ENCODE measurements around the gene PLCB1.
"Not testable (repeated sequence)": the region's sequence is repeated elsewhere in the genome, so short reads cannot be mapped to it uniquely, and the experiment has no call there.

The PLCB1 gene

DNA sequence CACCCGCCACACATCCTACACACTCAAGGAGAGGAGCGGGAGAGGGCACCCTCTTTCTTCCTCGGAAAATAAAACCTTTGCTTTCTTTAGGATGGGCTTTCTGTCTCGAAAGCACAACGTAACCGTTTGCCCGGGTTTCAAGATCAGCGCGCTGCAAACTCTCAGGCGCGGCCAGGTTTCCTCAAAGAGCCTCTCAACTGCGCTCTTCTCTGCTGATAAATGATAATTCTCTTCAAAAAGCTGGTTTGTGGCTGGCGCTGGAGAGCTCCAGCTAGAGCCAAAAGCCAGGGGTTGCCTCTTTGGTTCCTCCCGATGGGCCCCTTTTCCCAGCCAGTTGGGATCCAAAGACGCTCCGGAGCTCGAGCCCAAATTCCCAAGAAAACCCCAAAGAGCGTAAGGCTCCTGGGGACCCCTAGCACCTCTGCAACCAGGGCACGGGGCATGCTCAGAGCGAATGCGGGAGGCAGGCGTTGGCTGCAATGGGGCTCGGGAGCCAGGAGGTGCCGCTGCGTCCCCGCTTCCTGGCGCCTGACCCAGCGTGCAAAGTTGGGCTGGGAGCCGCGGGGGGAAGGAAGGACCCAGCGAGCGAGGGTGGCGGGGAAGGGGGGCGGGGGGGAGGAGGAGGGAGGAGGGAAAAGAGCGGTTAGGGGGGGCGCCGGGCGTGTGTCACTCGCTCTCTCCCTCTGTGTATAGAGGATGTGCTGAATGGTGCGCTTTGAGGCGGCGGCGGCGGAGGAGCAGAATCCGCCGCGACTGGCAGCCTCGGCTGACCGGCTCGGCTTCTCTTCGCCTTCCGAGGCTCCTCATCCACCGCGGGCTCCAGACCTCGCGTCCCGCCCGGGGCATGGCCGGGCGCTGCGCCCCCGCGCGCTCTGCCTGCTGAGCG, at the start of gene PLCB1:
PLCB1 (plus strand) TSS at position 669 of the 886 bp plus-strand sequence. CDS start 386 bp downstream, outside the sequence.
- DNase-seq: no peak

- no peak for DNase-seq
These were observed 49.1 kb upstream of the PLCB1 start for GRCh38 chr20:8082989-8083388.

DNA sequence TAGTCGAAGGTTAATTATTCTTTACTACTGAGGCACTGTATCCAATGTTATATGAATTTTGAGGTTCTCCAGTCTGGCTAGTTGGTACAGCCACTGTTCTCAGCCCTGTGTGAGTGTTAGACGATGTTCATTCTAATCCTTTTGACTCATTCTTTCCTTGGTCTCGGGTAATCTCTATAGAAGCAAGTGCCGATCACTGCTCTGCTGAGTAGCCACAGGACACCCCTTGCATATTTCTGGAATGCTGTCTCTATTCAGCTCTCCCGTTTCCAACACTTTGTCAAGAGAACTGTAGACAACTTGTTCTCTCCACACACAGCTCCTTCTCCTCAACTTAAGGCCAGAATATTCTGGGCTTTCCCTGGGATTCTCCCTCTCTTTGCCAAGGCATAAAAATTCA, 42.4 kb upstream of the PLCB1 start:
- no peak for DNase-seq

GRCh38 chr20:8094415-8094818, 37.6 kb upstream of the PLCB1 start:
- DNase-seq: no peak

DNA sequence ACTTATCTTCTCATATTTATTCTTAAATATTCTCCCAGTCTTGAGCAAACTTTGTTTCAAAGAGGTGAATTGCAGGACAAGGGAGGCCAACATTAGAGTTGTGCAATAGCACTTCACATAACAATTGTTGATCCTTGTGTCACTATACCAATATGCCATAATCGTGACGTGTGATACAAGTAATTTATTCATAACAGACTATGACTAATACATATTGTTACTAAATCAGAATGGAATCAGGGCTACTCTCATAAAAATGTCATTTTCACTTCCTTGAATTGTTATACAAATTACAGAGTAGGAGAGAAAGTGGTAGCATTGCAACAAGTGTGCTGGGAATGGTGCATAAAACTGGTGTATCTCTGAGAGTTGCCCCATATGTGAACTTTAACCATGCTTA, 37.2 kb upstream of the PLCB1 start:
- no peak for DNase-seq

DNA sequence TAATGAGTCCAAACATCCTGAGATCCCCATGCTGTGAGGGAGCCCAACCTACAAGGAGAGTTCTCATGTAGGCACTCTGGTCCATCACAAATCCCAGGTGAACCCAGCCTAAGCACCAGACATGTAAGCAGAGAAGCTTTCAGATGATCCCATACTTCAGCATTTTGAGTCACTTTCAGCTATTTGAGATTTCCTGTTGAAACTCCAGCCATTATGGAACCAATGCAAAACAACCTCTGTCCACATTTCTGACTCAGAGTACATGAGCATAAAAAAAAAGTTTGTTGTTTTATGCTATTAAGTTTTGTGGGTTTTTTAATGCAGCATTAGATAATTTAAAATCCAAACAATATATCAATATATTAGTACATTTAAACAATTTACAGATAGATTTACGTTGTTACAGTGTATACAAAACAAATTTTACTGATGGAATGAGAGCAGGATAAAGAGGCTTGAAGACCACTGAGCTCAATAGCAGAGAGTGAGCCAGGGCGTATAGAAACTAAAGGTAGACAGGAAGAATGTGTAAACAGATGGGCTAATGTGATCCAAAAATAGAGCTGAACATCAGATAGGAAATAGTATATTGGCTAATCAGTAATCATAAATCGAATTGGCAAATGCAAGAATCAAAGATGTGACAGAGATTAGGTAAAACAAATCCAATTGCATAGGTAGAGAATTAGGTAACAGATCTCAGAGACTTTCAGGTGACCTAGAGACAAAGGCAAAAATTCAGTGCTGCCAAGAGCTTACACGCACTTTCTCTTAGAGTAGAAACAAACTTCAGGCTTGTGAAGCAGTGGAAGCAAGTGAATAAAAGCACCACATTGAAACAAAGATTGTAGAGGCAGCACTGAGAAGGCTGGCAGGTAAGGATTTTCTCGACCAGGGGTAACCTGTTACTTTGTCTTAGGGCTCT, 36.2 kb upstream of the PLCB1 start:
- no peak for DNase-seq

DNA sequence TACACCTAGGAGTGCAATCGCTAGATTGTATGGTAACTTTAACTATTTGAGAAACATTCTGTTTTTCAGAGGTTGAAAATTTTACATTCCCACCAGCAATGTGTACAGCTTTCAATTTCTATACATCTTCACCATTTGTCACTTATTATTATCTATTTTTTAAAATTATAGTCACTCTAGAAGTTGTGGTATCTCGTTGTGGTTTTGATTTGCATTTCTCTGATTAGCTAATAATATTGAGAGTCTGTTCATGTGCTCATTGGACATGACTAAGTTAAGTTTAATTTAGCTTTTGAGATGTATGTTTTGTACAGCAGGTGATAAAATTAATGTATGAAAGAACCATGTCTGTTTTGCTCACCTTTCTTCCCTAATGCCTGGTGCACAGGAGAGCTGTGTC, 34.8 kb upstream of the PLCB1 start:
- DNase-seq: no peak

DNA sequence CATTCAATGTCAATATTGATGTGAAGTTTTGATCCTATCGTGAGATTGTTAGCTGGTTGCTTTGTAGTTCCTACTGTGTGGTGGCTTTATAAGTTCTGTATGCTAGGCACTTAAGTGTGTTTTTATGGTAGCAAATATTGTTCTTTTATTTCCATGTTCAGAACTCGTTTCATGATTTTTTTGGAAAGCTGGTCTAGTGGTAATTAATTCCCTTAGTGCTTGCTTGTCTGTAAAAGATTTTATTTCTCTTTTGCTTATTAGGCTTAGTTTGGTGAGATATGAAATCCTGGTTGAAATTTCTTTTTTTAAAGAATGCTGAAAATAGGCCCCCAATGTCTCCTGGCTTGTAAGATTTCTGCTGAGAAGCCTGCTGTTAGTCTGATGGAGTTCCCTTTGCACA, 27.8 kb upstream of the PLCB1 start:
- DNase-seq: no peak

- not testable (repeated sequence) for DNase-seq
These were observed 17.5 kb upstream of the PLCB1 start for GRCh38 chr20:8114612-8115011.

DNA sequence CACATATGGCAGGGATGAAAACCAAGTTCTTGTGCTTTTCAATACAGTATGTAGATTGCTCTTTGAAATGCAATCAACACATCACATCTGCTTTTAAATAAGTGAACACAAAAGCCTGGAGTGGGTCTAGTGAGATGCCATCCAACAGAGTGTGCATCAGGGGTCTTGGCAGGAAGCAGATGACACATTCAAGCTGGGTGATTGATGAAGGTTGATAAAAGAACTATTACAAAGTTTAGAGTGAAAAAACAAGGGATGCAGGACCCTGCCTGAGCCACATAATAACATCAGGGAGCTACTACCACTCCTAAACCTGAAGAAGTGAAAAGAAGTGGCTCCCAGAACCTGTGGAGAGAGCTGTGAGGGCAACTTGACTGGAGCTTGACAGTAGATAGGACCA, 16.6 kb upstream of the PLCB1 start:
- DNase-seq: no peak

DNA sequence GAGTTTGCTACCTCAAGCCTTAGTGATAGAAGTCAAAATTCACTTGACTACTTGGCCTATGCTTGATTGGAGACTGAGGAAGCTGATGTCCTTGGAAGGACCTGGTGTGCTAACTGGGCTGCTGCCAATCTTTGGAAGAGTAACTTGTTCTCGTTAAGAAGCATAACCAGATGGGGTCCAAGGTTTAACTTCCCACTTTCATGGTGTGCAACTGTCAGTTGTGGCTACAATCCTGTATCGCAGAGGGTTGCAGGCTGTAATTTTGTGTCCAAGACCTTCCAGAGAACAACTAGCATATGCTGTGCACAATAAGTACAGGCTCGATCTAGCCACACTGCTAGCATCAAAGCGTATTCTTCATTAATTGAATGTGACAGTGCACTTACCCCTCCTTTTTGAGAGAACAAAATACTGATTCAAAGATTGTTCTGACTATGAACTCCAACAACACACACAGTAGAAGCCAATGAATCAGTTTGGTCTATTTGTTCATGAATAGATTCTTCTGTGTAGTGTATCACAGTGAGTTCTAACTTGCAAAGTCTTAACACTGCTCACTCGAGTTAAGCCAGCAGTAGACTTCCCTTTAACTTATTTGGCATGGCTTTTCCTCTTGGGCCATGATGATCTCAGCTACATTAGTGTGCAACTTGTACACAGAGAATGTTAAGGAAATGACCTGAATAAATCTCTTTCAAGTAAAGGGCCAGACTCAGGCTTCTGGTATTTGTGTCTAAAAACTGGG, 15.8 kb upstream of the PLCB1 start:
- DNase-seq: no peak

DNA sequence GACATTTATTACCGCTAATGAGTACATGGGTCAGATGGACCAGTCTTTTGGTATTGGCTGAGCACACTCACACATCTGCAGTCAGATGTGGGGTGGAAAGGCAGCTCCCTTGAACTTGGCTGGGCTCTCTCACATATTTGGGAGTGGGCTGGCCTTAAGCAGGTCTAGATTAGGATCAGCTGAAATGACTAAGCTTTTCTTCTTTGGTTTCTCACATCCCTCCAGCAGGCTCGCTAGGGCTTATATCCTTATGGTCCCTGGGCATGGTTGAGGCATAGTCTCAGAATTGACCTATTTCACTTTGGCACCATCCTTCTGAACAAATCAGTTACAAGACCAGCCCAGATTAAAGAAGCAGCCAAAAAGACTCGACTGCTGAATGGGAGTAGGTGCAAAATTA, 14.4 kb upstream of the PLCB1 start:
- no peak for DNase-seq

GRCh38 chr20:8118039-8118438, 14.0 kb upstream of the PLCB1 start:
- no peak for DNase-seq

GRCh38 chr20:8118760-8119159, 13.3 kb upstream of the PLCB1 start:
- no peak for DNase-seq

DNA sequence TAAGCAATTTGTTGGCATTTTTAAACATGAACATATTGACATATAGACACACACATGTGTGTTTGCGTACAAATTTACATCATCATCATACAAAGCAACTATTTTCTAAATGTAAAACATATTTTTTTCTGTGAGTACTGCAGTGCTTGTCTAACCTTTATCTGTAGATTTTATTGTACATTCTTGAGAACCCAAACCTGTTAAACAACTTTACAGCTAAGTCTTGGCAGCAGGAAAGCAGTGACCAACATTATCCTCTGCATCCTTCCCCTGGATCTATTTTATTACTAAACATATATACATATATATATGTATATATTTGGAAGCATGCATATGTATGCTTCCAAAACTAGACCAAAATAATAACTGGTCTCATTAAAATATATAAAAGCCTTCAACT, 10.4 kb upstream of the PLCB1 start:
- no peak for DNase-seq

DNA sequence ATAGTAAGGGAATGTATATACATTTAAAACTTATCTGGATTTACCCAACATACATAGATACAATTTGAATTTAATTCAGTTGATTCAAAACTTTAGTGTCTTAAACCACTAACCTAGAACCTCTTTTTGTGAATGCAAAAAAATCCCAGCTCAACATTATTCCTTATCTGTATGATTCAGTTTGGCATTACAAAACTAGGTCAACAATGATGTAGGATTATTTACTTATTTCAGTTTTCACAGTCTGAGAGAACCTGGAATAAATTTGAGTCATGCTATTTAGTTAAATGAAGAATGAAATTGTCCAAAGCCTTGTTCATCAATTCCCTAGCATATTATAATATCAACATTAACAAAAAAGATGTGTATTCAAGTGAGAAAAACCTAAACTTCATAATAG, 7.4 kb upstream of the PLCB1 start:
- DNase-seq: no peak

DNA sequence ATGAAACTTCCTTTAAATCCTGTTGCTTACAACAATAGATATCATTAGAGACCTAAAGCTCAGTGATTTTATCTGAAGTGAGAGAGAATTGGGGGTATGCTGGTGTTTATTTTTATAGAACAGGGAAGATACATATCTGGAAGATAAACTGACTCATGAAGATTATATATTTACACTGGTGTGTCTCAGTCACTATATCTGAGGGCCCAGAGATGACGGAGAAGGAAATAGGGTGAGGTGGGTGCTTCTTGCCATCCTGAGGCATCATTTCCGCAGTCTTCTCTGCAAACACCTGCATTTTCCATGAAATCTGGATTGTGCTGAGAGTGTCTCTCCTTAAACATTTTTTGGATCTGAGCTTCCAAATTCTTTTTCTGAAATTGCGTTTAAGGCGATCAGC, 5.9 kb upstream of the PLCB1 start:
- DNase-seq: no peak

- DNase-seq: no peak
These were observed 5.2 kb upstream of the PLCB1 start for GRCh38 chr20:8126841-8127378.

- no peak for DNase-seq
These were observed 4.4 kb upstream of the PLCB1 start for GRCh38 chr20:8127553-8128255.

GRCh38 chr20:8128291-8129060, 3.6 kb upstream of the PLCB1 start:
- no peak for DNase-seq

DNA sequence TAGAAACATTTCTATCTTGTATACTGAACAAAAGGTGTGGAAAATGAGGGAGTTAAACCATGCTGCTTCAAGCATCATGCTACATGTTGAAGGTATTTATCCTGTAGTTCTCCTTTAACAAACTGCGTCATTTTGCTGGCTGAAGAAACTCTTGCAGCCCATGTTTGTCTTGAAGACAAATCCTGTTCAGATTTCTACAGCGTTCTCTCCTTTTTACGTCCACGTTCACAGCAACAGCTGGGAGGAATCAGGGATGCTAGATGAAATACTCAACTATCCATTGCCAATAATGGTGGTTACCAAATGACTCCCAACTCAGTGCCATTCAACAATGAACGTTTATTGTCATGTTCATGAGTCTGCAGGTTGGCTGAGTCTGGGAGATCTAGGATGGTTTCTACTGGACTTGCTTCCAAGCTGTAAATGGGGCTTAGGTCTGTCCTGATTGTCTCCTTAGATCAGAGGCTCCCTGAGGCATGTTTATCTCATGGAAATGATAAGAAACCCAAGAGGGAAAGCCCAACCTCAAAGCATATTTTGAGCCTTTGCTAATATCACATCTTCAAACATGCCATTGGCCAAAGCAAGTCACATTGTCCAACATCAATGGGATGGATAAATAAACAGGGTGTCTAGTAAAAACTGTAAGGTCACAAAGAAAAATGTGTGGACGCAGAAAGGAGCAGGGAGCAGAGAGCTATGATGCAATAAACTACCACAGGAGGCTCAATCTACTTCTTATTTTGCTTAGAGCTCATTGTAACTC, 2.7 kb upstream of the PLCB1 start:
- no peak for DNase-seq

Measured in DMS79 (cell line).